SK-N-SH treated with all-trans-retinoic acid at 6 μM for 48 hours (cell line): ENCODE results near the gene ZNF581.

Source experiments
- ARNTL ChIP-seq: fragments of 450-650 bp; formaldehyde crosslinking; IDR thresholded peaks from 2 replicates; pipeline ENCODE4 v1.5.0; 2020; ENCODE audit warnings: low read depth, mild to moderate bottlenecking, moderate library complexity, borderline replicate concordance
- CREB5 ChIP-seq: fragments of 250-450 bp; sonication (Bioruptor Pico); IDR thresholded peaks from 2 replicates; pipeline ENCODE4 v1.5.1; 2020; ENCODE audit warnings: low read depth, mild to moderate bottlenecking, moderate library complexity
- CSDC2 ChIP-seq: fragments of 250-450 bp; sonication (Bioruptor Pico); IDR thresholded peaks from 2 replicates; pipeline ENCODE4 v1.5.0; 2020; ENCODE audit warnings: mild to moderate bottlenecking, moderate library complexity
- ESRRG ChIP-seq: fragments of 250-450 bp; sonication (Bioruptor Pico); IDR thresholded peaks from 2 replicates; pipeline ENCODE4 v1.6.1; 2021; ENCODE audit warnings: mild to moderate bottlenecking
- POU6F1 ChIP-seq: fragments of 250-450 bp; sonication (Bioruptor Pico); IDR thresholded peaks from 2 replicates; pipeline ENCODE4 v1.8.0; 2021; ENCODE audit warnings: low read depth, mild to moderate bottlenecking, moderate library complexity, borderline replicate concordance
- RARB ChIP-seq: fragments of 250-450 bp; sonication (Bioruptor Pico); IDR thresholded peaks from 2 replicates; pipeline ENCODE4 v1.8.0; 2021; ENCODE audit warnings: mild to moderate bottlenecking, moderate library complexity
- TOX ChIP-seq: fragments of 250-450 bp; sonication (Bioruptor Pico); IDR thresholded peaks from 2 replicates; pipeline ENCODE4 v1.8.0; 2021; ENCODE audit warnings: mild to moderate bottlenecking, moderate library complexity, borderline replicate concordance
- TSHZ2 ChIP-seq: fragments of 250-450 bp; sonication (Bioruptor Pico); IDR thresholded peaks from 2 replicates; pipeline ENCODE4 v1.5.0; 2020; ENCODE audit warnings: mild to moderate bottlenecking, moderate library complexity
- ZFP3 ChIP-seq: fragments of 250-450 bp; sonication (Bioruptor Pico); IDR thresholded peaks from 2 replicates; pipeline ENCODE4 v1.5.0; 2020; ENCODE audit warnings: mild to moderate bottlenecking, moderate library complexity
- ZFP30 ChIP-seq: fragments of 450-650 bp; formaldehyde crosslinking; IDR thresholded peaks from 2 replicates; pipeline ENCODE4 v1.5.0; 2022; ENCODE audit warnings: mild to moderate bottlenecking, moderate library complexity
- ZNF565 ChIP-seq: fragments of 450-650 bp; formaldehyde crosslinking; conservative IDR thresholded peaks from 2 replicates; pipeline ENCODE4 v1.5.0; 2020; ENCODE audit warnings: low read depth, mild to moderate bottlenecking, moderate library complexity
- ZNF70 ChIP-seq: fragments of 450-650 bp; formaldehyde crosslinking; IDR thresholded peaks from 2 replicates; pipeline ENCODE4 v1.5.0; 2020; ENCODE audit warnings: mild to moderate bottlenecking, moderate library complexity
- TF ChIP-seq, protein P1 (sequence below): fragments of 250-450 bp; sonication (Bioruptor Pico); IDR thresholded peaks from 2 replicates; pipeline ENCODE4 v1.8.0; 2020; ENCODE audit warnings: mild to moderate bottlenecking, moderate library complexity, borderline replicate concordance

GRCh38 chr19:55620410-55621204 lies 22.8 kb upstream of the ZNF581 start:
- TF ChIP-seq POU6F1 (CRISPR knock-in tag) (no peak), CSDC2 (no peak), ESRRG (CRISPR knock-in tag) (no peak), ZNF565 (CRISPR knock-in tag) (no peak), ZFP3 (no peak), CREB5 (CRISPR knock-in tag) (no peak), ZNF70 (no peak), TSHZ2 (no peak), TOX (CRISPR knock-in tag) (no peak), ZFP30 (CRISPR knock-in tag) (no peak), RARB (CRISPR knock-in tag) (no peak), ARNTL (no peak)
- TF ChIP-seq, protein P1, sequence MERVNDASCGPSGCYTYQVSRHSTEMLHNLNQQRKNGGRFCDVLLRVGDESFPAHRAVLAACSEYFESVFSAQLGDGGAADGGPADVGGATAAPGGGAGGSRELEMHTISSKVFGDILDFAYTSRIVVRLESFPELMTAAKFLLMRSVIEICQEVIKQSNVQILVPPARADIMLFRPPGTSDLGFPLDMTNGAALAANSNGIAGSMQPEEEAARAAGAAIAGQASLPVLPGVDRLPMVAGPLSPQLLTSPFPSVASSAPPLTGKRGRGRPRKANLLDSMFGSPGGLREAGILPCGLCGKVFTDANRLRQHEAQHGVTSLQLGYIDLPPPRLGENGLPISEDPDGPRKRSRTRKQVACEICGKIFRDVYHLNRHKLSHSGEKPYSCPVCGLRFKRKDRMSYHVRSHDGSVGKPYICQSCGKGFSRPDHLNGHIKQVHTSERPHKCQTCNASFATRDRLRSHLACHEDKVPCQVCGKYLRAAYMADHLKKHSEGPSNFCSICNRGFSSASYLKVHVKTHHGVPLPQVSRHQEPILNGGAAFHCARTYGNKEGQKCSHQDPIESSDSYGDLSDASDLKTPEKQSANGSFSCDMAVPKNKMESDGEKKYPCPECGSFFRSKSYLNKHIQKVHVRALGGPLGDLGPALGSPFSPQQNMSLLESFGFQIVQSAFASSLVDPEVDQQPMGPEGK, result no peak
